ENCODE results near the gene CHCHD3. TPM values are rescaled to one million over a fixed set of nuclear protein-coding genes. Genes with fewer than 3 reads are reported as not detected.

Gene CHCHD3
- total RNA-seq, 4 donors from 2014 or later = 66.0 to 79.1 (median 70.0) TPM

GRCh38 chr7:133102276-133103060 lies 20.6 kb upstream of the CHCHD3 start:
- no peak for TF ChIP-seq POLR2A (IDR thresholded peaks at IDR 0.05)
- TF ChIP-seq CTCF (IDR thresholded peaks at IDR 0.05) = no peak
- Histone ChIP-seq H3K27ac (no peak overlapping the region), H3K4me3 (replicated peaks in 1 of 3) (no peak overlapping the region), H3K27me3 (no peaks in the 10 kb centered on the region), H3K4me1 (no peaks in the 10 kb centered on the region), H3K9me3 (no peaks in the 10 kb centered on the region), H3K36me3 (no peaks in the 10 kb centered on the region)
- WGBS, 2 donors = 46 to 53% methylated on average over 6 of the region's 6 CpGs
- intact Hi-C loops (cut with DNase I) = no loop called here
- no peak for DNase-seq

GRCh38 chr7:133099633-133100286 lies 17.9 kb upstream of the CHCHD3 start:
- TF ChIP-seq CTCF (IDR thresholded peaks at IDR 0.05) (no peak), POLR2A (IDR thresholded peaks at IDR 0.05) (no peak)
- intact Hi-C loops (cut with DNase I) = no loop called here
- WGBS, 2 donors = 57 to 75% methylated on average over 3 of the region's 3 CpGs
- H3K4me3 ChIP-seq (replicated peaks in 1 of 3) = no peak overlapping the region
- H3K4me1 ChIP-seq = no peaks in the 10 kb centered on the region
- no peaks in the 10 kb centered on the region for H3K36me3 ChIP-seq
- no peak overlapping the region for H3K27ac ChIP-seq
- DNase-seq = no peak
- H3K9me3 ChIP-seq = no peaks in the 10 kb centered on the region
- H3K27me3 ChIP-seq = no peaks in the 10 kb centered on the region

GRCh38 chr7:133095119-133095671 lies 13.3 kb upstream of the CHCHD3 start:
- Histone ChIP-seq H3K27ac (no peak overlapping the region), H3K9me3 (no peaks in the 10 kb centered on the region), H3K4me1 (no peaks in the 10 kb centered on the region), H3K27me3 (no peaks in the 10 kb centered on the region), H3K4me3 (replicated peaks in 1 of 3) (no peak overlapping the region), H3K36me3 (no peaks in the 10 kb centered on the region)
- no peak for DNase-seq
- intact Hi-C loops (cut with DNase I) = no loop called here
- TF ChIP-seq CTCF (IDR thresholded peaks at IDR 0.05) (no peak), POLR2A (IDR thresholded peaks at IDR 0.05) (no peak)
- 75 to 84% methylated on average over 7 of the region's 7 CpGs for WGBS, 2 donors

GRCh38 chr7:133091943-133092464 lies 10.1 kb upstream of the CHCHD3 start:
- Histone ChIP-seq H3K9me3 (no peaks in the 10 kb centered on the region), H3K4me1 (no peaks in the 10 kb centered on the region), H3K27me3 (no peaks in the 10 kb centered on the region), H3K4me3 (replicated peaks in 1 of 3) (no peak overlapping the region), H3K27ac (no peak overlapping the region), H3K36me3 (no peaks in the 10 kb centered on the region)
- intact Hi-C loops (cut with DNase I) = no loop called here
- WGBS, 2 donors = 63 to 89% methylated on average over 1 to 3 of the region's 3 CpGs
- no peak for TF ChIP-seq POLR2A (IDR thresholded peaks at IDR 0.05)
- no peak for TF ChIP-seq CTCF (IDR thresholded peaks at IDR 0.05)
- no peak for DNase-seq

Measured in thyroid gland (tissue), 4 donors.